Mammary epithelial cell (primary cell): Measurements from ENCODE around the gene STK26.

ENCODE experiments used
- CTCF ChIP-seq, 2 donors: IDR thresholded peaks in 1 of 2; conservative IDR thresholded peaks in 1 of 2; 2 replicates each; pipeline ENCODE4 v1.5.1; 2011 to 2012; ENCODE audit warnings: inconsistent platforms in 2 of 2, low read length in 2 of 2, mild to moderate bottlenecking in 2 of 2, control low read depth in 1 of 2, low read depth in 1 of 2; ENCODE audit not compliant: insufficient read depth in 1 of 2; ENCODE audit errors: extremely low read depth in 1 of 2
- EZH2 ChIP-seq: IDR thresholded peaks from 2 replicates; pipeline ENCODE4 v1.6.1; 2012; ENCODE audit warnings: low read length, inconsistent platforms, borderline replicate concordance

GRCh38 chrX:132009350-132009749 is 13.8 kb upstream of the STK26 start:
- TF ChIP-seq CTCF (conservative IDR thresholded peaks at IDR 0.05 in 1 of 2, IDR thresholded peaks at IDR 0.05 in 1 of 2; ENCODE audit: extremely low read depth in 1 of 2, insufficient read depth in 1 of 2, low read depth in 1 of 2, low read length in 2 of 2): no peak
- no peak for TF ChIP-seq EZH2
